HL-60 (cell line): ENCODE results near the gene ITCH.

Experiments used
- POLR2AphosphoS5 ChIP-seq: IDR thresholded peaks from 2 replicates; pipeline ENCODE4 v1.6.1; 2012; ENCODE audit warnings: low read depth
- TF ChIP-seq, protein P1 (sequence below): IDR thresholded peaks from one replicate; pipeline ENCODE4 v1.5.1; 2011; ENCODE audit warnings: low read length, control low read depth, inconsistent platforms; ENCODE audit not compliant: insufficient read depth

DNA sequence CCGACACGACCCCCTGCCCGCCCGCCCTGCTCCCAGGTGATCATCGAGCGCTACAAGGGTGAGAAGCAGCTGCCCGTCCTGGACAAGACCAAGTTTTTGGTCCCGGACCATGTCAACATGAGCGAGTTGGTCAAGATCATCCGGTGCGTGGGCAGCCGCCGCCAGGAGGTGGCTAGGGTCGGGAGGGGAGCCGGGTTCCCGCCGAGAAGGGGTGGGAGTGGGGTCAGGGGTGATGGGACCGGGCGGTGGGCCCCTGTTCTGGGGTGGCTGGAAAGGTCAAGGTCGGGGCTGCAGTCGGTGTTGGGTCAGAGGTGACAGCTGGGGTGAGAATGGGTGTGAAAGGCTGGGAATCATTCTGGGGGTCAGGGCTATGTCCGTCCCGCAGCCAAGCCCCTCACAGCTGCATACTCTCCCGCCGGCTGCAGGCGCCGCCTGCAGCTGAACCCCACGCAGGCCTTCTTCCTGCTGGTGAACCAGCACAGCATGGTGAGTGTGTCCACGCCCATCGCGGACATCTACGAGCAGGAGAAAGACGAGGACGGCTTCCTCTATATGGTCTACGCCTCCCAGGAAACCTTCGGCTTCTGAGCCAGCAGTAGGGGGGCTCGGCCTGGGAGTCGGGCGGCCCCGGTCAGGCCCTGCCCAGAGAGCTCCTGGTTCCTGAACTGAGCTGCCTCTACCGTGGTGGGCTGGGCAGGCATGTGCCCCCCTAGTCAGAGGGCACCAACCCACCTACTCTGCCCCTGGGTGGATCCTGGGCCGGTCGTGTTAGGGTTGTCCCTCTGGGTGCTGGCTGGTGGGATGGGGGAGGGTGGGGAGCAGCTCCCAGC, 196.5 kb downstream of the ITCH start:
- TF ChIP-seq, protein P1, sequence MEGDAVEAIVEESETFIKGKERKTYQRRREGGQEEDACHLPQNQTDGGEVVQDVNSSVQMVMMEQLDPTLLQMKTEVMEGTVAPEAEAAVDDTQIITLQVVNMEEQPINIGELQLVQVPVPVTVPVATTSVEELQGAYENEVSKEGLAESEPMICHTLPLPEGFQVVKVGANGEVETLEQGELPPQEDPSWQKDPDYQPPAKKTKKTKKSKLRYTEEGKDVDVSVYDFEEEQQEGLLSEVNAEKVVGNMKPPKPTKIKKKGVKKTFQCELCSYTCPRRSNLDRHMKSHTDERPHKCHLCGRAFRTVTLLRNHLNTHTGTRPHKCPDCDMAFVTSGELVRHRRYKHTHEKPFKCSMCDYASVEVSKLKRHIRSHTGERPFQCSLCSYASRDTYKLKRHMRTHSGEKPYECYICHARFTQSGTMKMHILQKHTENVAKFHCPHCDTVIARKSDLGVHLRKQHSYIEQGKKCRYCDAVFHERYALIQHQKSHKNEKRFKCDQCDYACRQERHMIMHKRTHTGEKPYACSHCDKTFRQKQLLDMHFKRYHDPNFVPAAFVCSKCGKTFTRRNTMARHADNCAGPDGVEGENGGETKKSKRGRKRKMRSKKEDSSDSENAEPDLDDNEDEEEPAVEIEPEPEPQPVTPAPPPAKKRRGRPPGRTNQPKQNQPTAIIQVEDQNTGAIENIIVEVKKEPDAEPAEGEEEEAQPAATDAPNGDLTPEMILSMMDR: no peak
- no peak for TF ChIP-seq POLR2AphosphoS5
